Measurements from ENCODE around the gene BST2. TPM values are rescaled to one million over a fixed set of nuclear protein-coding genes. Genes with fewer than 3 reads are reported as not detected.

The BST2 gene
- total and polyA plus RNA-seq, 10 of the 15 experiments (the other 5 are each of a cell fraction or from before 2014, with no cell fraction given): 16.6 to 372 (median 264) TPM

DNA sequence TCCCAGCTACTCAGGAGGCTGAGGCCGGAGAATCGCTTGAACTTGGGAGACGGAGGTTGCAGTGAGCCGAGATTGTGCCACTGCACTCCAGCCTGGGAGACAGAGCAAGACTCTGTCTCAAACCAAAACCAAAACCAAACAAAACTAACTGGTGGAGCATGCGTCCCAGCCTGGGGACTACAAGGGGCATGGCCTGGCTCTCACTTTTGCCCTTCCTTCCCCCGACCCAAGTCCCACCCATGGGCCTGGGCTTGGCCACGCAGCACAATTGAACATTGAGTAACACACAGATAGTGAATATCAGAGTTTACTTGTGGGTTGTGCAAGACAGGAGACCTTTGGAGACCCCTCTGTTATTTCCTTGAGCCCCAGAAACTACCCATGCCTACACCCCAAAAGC lies 29.8 kb upstream of the BST2 start (continued):
- no peak for TF ChIP-seq RCOR1 (conservative IDR thresholded peaks at IDR 0.05; ENCODE audit: low read depth, low read length)
- TF ChIP-seq GABPA (IDR thresholded peaks at IDR 0.05; ENCODE audit: low read depth): no peak
- no peak for TF ChIP-seq SIN3A (IDR thresholded peaks at IDR 0.05; ENCODE audit: low read depth, low read length)
- TF ChIP-seq TCF12 (IDR thresholded peaks at IDR 0.05; ENCODE audit: low read depth, low read length): no peak
- no peak for TF ChIP-seq POLR2AphosphoS5 (IDR thresholded peaks at IDR 0.05; ENCODE audit: low read length)
- no peak for TF ChIP-seq TAF1 (IDR thresholded peaks at IDR 0.05; ENCODE audit: borderline replicate concordance, low read depth, low read length)
- TF ChIP-seq HDAC2 (IDR thresholded peaks at IDR 0.05): no peak
- no peak for TF ChIP-seq ESRRA (IDR thresholded peaks at IDR 0.05; ENCODE audit: low read length)

DNA sequence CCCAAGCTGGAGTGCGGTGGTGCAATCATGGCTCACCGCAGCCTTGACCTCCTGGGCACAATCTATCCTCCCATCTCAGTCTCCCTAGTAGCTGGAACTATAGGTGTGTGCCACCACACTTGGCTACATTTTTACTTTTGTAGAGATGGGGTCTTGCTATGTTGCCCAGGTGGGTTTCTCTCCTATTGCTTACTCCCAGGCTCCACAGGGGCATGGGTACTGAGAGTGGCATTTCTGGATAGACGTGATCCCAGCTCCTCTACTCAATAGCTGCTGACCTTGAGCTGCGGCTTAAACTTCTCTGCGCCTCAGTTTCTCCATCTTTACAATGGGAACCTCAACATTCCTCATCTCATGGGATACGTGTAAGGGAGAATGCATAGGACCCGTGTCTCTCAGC lies 26.0 kb upstream of the BST2 start:
- ChIA-PET SMC1A (ENCODE audit: uncharacterized antibody, unreplicated experiment) (interaction anchor here (0.6 kb wide), 1 partner anchor 515 kb away, joined by 4 read pairs; no protein-coding TSS in a partner anchor), POLR2A (no interaction called here), RAD21 (ENCODE audit: unreplicated experiment) (no interaction called here), CTCF (no interaction called here)
- in situ Hi-C loops (cut with MboI) (no loop called here), intact Hi-C loops (cut with micrococcal nuclease; ENCODE audit: unreplicated experiment) (no loop called here)
- H3K27ac ChIP-seq (ENCODE audit: control insufficient read depth, insufficient read depth): no peak overlapping the region
- no peaks in the 10 kb centered on the region; the same call in 2 of the 3 replicates for H3K9me3 ChIP-seq (replicated peaks; ENCODE audit: control insufficient read depth, insufficient read depth, low read length)
- H3K9ac ChIP-seq (ENCODE audit: control insufficient read depth, insufficient read depth, low read length): no peak overlapping the region
- no peaks in the 10 kb centered on the region for H3K36me3 ChIP-seq (ENCODE audit: control insufficient read depth in 2 of 2, insufficient read depth in 2 of 2, low read length in 1 of 2)
- H3K27me3 ChIP-seq (replicated peaks in 1 of 2; ENCODE audit: control insufficient read depth in 2 of 2, insufficient read depth in 2 of 2, low read length in 1 of 2): no peaks in the 10 kb centered on the region
- FAIRE-seq (no peak), DNase-seq (ENCODE audit: low read depth, low spot score) (no peak), ATAC-seq (no peak)
- no peak overlapping the region for H2AFZ ChIP-seq (ENCODE audit: control insufficient read depth, low read depth, low read length)
- no peak for TF ChIP-seq JUND (IDR thresholded peaks at IDR 0.05; ENCODE audit: low read depth, low read length)
- TF ChIP-seq CEBPB (IDR thresholded peaks at IDR 0.05; ENCODE audit: borderline replicate concordance in 1 of 2, low read depth in 2 of 2, low read length in 2 of 2): no peak
- TF ChIP-seq NFXL1 (IDR thresholded peaks at IDR 0.05; ENCODE audit: borderline replicate concordance): no peak
- no peak for TF ChIP-seq ATF3 (IDR thresholded peaks at IDR 0.05; ENCODE audit: borderline replicate concordance, extremely low read depth, low read depth, low read length)
- H3K4me3 ChIP-seq: no peak overlapping the region
- BruUV-seq (replicated peaks): no TSS peak
- H3K4me2 ChIP-seq (ENCODE audit: control insufficient read depth, insufficient read depth): no peak overlapping the region
- H4K20me1 ChIP-seq (ENCODE audit: control insufficient read depth, insufficient read depth): no peaks in the 10 kb centered on the region
- H3K79me2 ChIP-seq (ENCODE audit: control insufficient read depth, insufficient read depth, low read length): no peaks in the 10 kb centered on the region
- no peaks in the 10 kb centered on the region for H3K4me1 ChIP-seq (ENCODE audit: control insufficient read depth, insufficient read depth, low read length)
- 54% methylated on average over 7 of the region's 7 CpGs for WGBS (ENCODE audit: insufficient coverage, insufficient replicate concordance, low lambda C conversion rate, missing lambda C conversion rate)
